HG02973 (cell line): Measurements from ENCODE around the gene CHCHD6.

Source experiments
- ATAC-seq: cut with Tn5 transposase; IDR thresholded peaks from one replicate; pipeline ENCODE4 v1.9.1; 2021; ENCODE audit warnings: moderate library complexity; ENCODE audit not compliant: unreplicated experiment

The CHCHD6 gene

DNA sequence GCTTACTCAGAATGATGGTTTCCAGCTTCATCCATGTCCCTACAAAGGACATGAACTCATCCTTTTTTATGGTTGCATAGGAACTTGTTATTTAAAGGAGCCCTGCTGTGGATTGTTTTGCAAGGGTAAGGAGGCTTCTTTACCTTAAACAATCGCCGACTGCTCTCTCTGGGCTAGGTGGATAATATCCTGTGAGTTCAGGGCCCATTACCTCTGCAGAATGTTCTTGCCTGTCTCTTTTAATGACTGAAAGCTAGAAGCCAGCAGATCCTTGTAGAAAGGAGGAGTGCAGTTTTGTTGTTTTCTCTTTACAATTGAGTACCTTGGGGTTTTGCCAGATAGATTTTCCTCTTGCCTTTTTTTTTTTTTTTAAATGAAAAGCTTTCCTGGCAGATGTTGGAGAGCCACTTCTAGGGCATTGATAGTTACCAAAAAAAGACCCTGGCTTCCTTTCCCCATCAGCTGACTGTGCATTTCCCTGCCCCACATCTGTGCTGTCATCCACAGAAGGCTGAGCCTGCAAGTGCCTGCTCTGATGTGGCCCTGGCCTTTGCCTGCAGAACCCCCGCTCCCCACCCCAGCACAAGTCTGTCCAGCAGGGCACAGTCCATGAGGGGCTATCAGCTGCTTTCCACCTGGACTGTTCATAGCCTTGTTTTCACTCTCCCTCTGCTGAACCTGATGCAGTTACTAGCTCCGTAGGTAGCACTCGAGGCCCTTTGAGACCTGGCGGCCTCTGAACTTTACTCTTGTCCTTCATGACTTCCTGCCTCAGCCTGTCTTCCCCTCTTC lies 113.1 kb downstream of the CHCHD6 start:
- ATAC-seq: no peak

- no peak for ATAC-seq
Observed at GRCh38 chr3:126817781-126818180, 113.7 kb downstream of the CHCHD6 start.

- no peak for ATAC-seq
Observed at GRCh38 chr3:126818400-126819095, 114.5 kb downstream of the CHCHD6 start.

- ATAC-seq: no peak
Observed at GRCh38 chr3:126826693-126827092, 122.7 kb downstream of the CHCHD6 start.

DNA sequence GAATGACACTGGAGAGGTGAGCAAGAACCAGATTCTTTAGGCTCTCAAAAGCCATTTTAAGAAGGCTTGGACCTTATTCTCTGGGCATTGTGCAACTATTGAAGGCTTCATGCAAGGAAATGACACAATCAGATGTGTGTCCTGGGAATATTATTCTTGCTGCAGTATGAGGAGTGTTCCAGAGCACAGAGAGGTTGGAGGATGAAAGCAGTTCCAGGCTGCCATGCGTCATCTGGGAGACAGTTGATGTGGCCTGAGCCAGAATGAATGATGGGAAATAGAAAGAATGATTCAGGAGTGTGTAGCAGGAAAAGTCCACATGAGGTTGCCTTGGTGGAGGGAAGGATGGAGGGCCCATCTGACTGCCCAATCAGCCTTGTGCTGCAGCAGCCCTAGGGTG lies 123.1 kb downstream of the CHCHD6 start:
- ATAC-seq: no peak

GRCh38 chr3:126828306-126828705 lies 124.3 kb downstream of the CHCHD6 start:
- ATAC-seq: no peak

- ATAC-seq: no peak
Observed at GRCh38 chr3:126832933-126833332, 128.9 kb downstream of the CHCHD6 start.

DNA sequence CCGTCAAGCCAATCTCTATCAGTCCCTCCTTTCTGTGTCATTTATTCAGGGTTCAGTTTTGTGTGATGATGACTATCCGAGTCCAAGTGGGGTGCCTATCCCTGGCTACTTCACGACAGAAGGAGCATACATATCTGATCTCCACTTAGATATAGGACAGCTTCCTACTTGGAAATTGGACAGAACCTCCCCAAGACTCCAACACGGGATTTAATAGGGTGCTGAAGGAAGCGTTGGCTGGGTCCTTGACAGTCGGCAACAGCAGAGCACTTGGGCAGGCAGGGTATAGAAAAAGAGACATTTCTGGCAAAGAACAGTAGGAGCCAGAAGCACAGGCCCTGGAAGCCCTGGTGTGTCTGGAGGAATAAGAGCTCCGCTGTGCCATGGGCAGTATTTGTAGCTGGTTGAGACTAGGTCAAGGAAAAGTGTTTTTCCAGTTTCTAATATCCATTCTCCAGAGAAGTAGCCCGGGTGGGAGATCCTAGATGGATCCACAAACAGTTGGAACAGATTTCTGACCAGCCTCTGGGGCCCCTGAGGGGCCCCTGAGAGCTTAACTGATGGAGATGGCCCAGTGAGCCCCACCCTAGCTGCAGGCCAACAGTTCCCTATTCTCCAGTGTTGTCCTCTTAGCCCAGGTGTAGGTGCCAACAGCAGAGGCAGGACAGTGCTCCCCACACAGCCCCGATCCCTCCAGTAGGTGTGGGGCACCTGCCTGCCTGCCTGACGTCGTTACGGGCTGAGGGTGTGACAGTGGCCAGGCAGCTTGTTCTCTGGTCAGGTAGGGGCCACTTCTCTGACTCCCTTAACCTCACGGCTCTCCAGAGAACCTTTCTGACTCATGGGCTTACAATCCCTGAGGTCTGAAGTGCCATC lies 130.8 kb downstream of the CHCHD6 start:
- ATAC-seq: no peak

DNA sequence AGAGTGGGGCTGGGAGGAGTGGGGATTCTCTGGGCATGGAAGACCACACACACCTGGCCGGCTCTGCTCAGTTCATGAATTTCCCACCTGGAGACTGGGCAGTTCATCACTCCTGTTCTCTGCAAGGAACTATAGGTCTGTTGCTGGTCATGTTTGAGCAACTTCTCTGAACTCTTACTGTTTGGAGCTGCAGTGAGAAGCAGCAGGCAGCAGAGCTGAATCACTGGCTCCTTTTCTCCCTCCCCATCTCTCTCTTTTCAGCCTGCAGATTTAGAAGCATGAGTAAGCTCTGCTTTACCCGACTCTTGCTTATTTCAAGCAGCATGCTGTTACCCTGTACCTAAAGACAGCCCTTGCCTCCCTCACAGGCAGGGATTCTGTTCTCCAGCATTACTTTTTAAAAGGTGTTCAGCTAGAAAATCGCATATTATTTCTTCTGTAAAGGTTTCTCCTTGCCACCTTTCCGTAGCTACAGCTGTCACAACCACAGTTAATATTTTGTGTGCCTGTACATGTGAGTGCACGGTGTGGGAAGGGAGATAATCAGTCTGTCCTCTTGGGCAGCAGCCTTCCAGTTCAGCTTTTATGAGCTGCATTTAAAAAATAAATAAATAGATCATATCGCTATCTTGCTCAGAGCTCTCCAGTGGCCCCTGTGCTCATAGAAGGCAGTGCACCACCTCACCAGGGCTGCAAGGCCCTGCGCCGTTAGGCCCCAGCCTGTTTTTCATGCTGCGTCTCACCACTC lies 131.6 kb downstream of the CHCHD6 start:
- no peak for ATAC-seq

DNA sequence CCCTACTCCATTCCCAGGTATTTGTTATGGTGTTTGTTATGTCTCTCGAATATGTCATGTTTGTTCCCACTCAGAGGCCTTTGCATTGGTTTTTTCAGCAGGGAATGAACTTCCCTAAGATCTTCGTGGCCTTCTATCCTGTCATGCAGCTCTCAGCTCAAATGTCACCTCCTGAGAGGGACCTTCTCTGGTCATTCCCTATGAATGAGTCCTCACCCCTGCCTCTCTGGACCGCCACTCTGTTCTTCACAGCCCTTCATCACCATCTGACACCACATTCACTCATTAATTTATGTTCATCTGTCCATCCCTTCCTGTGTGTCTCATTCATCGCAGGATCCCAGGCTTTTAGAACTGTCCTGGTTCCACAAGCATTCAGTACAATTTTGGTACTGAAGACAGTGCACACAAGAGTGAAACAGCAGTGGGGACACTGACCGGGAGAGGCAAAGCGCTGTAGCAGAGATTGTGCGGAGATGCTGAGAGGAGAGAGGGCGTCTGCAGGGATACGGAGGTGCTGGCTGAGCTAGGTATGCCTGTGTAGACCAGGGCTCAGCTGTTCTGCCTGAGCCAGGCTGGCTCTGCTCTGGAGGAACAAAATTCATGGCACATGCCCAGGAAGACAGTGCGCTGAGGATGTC lies 132.3 kb downstream of the CHCHD6 start:
- ATAC-seq: no peak

DNA sequence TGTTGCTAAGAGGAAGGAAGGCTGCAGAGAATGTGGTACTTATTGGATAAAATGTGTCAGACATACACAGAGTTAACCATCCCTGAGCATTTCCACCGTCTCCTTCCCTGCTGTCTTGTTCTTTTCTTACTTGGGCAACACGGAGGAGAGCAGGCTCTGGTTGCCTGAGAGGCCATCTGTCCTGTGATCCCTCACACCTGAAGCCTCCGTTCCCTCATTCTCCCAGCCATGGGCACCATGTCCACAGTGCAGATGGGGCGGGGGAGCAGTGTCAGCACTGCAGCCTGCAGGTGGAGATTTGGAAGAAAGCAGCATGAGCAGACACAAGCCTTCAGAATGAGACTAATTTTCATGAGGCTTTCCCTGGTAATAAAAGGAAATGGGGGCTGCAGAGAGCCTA lies 133.7 kb downstream of the CHCHD6 start:
- no peak for ATAC-seq

- ATAC-seq: no peak
Observed at GRCh38 chr3:126845920-126846715, 142.1 kb downstream of the CHCHD6 start.

DNA sequence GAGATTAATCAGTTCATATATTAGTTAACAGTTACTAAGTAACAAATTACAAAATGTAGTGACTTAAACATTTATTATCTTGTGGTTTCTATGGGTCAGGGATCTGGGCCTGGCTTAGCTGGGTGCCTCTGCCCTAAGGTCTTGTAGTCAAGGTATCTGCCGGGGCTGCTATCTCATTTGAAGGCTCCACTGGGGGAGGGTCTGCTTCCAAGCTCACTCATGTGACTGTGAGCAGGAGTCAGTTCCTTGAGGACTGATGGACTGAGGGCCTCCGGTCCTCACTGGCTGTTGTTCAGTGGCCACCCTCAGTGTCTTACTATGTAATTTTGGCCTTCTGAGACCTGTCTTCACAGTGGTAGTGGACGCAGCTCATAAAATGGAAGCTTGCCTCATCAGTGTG lies 143.0 kb downstream of the CHCHD6 start:
- no peak for ATAC-seq

GRCh38 chr3:126848991-126849390 lies 145.0 kb downstream of the CHCHD6 start:
- ATAC-seq: no peak

- ATAC-seq: no peak
Observed at GRCh38 chr3:126849768-126850167, 145.7 kb downstream of the CHCHD6 start.

DNA sequence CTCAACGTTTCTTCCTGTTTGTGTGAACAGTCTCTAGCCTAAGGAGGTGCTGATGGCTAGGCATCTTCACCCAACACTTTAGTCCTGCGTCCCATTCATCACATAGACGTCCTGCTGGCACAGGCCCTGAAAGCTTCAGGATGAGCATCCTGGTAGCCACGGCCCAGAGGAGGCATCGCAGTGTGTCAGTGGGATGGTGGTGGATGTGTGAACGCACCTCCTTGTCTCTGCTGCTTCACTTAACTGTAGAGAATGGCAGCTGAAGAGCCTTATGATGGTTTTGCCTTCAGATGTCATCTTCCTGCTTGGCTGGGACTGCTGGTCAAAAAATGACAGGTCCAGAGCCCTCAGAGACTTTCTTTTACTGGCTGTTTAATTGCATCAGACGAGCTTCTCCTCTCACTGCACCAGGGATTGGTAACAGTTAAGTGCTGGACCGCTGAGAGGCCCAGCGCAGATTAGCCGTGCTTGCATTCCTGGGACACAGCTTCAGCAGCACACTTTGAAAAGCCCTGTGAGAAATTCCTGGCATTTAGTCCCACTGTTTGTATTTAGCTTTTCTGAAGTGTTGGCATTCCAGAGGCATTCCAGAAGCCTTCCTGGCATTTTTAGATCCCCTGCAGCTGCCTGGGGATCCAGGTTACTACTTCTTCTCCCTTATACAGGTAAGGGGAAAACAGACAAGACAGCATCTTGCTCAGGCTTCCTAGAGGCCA lies 146.5 kb downstream of the CHCHD6 start:
- ATAC-seq: no peak

DNA sequence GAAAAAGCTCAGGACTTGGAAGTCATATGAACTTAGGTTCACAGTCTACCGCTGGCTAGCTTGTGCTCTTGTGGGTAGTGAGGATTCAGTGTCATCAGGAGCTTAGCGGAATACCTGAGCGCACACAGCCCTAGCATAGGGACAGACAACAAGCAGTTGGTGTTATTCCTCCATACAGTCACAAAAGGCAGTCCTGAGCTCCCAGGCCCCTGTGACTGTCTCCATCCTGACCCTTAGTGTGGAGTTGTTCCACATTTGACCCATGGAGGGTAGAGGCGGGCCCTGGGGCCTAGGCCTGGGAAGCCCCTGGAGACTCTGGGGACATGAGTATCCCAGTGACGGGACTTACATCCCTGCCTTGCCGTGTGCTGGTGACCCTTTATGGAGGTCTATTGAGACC lies 147.3 kb downstream of the CHCHD6 start:
- ATAC-seq: no peak

- ATAC-seq: no peak
Observed at GRCh38 chr3:126851934-126852333, 147.9 kb downstream of the CHCHD6 start.

DNA sequence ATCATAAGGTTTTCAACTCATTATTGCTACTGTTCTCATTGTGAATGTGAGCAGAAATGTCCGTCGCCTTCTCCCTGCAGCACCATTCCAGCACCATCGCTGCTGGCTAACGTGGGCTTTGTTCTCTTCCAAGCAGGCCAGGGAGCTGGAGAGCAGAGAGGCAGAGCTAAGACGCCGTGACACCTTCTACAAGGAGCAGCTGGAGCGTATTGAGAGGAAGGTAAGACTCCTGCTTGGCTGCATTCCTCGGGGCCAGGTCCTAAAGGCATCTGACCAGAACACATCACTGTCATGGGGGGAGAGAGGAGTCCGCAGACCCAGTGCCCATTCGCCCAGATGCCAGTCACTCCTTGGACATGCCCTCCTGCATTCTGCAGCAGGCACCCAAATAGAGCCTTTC lies 148.5 kb downstream of the CHCHD6 start:
- no peak for ATAC-seq
